ENCODE measurements around the gene PREX1.

The PREX1 gene

GRCh38 chr20:48750376-48750775, 77.4 kb downstream of the PREX1 start:
- DNase-seq (ENCODE audit: low spot score), result no peak

DNA sequence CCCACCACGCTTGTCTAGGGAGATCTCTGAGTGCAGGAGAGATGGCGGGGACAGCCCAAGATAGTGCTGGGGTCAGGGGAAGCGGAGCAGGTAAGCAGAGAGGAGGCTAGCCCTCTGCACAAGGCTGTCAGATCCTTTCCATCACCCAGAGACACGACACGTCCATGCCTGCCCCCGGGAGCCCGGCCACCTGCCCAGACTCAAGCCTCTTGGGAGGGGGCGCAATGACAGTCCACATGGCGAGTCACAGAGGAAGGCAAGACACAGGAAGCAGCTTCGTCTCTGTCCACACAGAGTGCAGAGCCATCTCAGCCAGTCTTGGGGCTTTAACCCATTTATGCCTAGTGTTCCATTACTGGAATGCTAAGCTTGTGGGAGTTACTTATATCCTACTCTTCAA, 78.4 kb downstream of the PREX1 start:
- DNase-seq (ENCODE audit: low spot score), result no peak

GRCh38 chr20:48748556-48748955, 79.2 kb downstream of the PREX1 start:
- no peak for DNase-seq (ENCODE audit: low spot score)

GRCh38 chr20:48747840-48748414, 79.9 kb downstream of the PREX1 start:
- no peak for DNase-seq (ENCODE audit: low spot score)

- DNase-seq (ENCODE audit: low spot score), result no peak
Measured at GRCh38 chr20:48745330-48745729, 82.5 kb downstream of the PREX1 start.

GRCh38 chr20:48744515-48744914, 83.3 kb downstream of the PREX1 start:
- no peak for DNase-seq (ENCODE audit: low spot score)

- no peak for DNase-seq (ENCODE audit: low spot score)
Measured at GRCh38 chr20:48743807-48744206, 84.0 kb downstream of the PREX1 start.

DNA sequence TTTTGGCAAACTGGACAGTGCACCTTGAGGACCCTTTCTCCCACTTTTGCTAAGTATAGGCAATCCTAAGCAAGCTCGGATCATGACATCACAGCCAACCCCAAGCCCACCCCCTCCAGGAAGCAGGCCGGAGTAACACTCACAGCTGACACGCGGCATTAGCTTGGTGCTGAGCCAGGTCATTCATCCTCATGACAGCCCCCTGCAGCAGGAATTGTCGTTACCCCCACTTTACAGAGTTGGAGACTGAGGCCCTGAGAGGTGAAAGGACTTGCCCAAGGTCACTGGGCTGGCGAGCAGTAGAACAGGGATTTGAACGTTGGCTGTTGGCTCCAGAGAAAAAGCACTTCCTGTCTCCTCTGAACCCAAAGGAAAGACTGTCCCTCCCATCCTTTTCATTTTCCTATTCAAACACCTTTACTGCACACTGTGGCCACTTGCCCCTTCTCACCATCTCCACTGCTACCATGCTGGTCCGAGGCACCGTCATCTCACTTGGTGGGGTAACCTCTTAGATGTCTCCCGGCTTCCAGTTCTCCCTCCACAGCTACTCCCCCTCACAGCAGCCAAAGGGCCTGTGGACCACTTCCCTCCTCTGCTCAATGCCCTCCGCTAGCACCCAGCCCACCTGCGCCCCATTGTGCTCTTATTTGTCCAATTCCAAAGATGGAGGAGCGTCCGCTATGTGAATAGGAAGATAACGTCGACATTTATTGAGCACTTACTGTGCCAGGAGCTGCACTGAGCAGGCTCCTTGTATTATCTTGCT, 84.7 kb downstream of the PREX1 start:
- no peak for DNase-seq (ENCODE audit: low spot score)

DNA sequence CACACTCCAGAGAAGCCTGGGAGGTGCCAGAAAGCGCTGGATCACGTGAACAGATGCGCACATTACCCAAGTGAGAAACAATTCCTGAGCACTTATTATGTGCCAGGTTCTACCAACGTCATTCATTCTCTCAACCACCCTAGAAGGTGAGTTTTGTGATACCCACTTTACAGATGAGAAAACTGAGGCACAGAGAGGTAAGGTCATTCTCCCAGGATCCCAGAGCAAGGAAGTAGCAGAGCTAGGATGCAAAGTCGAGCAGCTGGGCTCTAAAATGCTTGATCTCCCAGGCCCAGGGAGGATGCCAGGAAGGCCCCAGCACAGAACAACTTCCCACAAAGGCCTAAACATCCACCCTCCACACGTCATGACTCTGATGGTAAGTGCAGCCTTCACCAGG, 85.6 kb downstream of the PREX1 start:
- DNase-seq (ENCODE audit: low spot score), result no peak

DNA sequence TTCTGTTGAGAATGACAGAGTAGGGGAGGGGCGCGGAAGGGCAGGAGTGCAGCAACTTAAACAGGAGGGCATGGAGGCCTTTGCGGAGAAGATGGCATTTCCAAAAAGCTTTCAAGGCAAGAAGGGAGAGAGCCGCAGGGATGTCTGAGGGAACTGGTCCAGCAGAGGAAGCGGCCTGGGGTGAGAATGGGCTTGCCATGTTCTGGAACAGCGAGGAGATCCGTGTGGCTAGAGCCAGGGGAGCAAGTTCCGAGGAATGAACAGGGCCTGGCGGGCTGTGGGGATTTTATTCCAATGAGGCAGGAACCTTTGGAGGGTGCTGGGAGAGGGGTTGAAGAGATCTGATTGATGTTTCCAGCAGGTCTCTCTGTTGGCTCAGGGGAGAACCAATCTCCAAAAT, 86.1 kb downstream of the PREX1 start:
- DNase-seq (ENCODE audit: low spot score), result no peak

DNA sequence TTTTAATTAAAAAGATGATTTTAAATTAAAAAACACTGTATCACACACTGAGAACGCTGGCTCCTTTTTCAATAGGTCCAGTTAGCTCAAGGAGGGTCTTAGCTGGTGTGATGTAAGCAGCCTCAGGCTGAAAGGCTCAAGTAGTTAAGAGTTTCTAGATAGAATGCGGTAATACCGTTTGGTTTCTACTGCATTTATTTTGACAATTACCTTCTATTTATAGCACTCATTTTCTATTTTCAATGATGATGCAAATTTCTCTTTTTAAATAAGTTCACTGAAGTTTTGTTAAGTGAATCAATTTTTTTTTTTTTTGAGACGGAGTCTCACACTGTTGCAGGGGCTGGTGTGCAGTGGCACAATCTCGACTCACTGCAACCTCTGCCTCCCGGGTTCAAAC, 87.1 kb downstream of the PREX1 start:
- no peak for DNase-seq (ENCODE audit: low spot score)

GRCh38 chr20:48740292-48740649, 87.5 kb downstream of the PREX1 start:
- DNase-seq (ENCODE audit: low spot score), result no peak

DNA sequence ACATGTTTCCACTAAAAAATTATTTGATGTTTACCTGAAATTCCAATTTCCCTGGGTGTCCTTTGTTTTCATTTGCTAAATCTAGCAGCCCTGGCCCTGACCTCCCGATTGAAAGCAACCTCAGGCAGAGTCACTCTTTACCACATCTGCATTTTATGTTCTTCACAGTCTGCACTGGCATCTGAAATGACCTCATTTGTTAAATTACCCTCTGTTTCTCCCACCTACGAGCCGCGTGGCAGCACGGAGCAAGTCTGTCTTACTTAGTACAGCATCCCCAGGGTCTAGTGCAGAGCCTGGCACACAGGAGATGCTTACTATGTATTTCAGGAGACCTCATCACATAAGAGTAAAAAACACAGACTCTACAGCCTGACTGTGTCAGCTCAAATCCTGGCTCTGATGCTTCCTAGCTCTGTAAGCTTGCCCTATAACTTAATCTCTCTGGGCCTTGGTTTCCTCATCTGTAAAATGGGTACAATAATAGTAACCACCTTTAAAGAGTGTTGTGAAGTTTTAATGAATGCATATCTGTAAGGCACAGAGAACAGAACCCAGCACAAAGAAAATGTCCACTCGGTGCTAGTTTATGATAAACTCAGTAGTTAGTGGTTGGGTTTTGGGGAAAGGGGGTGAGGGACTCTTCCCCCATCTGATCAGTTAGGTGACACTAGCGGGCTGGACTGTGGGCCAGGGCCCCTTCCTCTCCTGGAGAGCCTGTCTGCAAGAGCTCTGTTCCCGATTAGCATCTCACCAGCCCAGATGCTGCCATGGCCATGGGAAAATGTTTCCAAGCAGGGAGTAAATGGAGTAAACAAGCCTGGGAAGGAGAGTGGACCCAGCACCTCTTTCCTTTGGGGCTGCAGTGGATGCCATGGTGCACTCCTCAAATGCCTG, 88.2 kb downstream of the PREX1 start:
- no peak for DNase-seq (ENCODE audit: low spot score)

DNA sequence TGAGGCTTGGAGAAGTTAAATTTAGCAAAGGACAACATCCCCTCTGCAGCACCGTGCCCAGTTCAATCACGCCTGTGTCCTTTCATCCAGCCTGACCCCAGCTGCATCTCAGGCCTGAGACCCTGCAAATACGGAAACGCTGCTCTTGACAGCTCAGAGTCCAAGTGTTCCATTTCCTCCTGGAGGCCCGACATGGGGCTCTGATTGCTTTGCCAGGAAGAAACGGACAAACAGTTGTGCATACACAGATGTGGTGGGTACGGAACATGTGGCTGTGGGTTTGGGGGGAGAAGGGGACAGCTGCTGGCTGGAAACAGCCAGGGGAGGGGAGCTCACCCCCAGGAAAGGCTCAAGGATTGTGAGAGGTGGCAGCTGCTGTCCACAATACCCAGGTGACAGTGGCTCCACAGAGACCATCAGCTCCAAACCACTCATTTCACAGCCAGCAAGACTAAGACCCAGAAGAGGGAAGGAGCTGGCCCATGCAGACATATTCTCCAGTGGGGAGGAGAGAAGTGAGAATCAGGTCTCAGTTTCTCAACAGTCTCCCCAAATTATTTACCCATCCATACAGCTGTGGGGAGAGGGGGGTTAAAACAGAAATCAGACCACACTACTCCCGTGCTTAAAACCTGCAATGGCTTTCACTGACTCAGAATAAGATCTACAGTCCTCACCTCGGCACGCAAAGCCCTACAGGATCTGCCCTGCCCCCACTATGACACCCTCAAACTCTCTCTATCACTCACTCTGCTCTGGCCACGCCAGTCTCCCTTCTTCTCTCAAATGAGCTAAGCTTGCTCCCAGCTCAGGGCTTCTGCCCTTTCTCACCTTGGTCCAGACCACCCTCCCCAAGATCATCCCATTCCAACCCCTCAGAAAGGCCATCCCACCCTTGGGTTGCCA, 89.1 kb downstream of the PREX1 start:
- no peak for DNase-seq (ENCODE audit: low spot score)

DNA sequence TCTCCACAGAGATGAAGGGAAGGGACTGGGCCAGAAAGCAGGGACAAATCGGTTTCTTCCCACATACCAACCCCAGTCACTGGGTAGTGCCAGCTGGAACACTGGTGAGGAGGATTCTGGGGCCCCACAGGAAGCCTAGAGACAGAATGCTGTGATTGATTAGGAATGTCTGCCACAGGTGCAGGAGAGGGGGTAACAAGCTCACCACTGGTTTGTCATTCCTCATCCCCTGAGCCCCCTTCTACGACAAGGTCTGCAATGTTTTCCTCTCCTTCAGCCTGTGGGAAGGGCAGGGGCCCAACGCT, 89.8 kb downstream of the PREX1 start:
- no peak for DNase-seq (ENCODE audit: low spot score)

DNA sequence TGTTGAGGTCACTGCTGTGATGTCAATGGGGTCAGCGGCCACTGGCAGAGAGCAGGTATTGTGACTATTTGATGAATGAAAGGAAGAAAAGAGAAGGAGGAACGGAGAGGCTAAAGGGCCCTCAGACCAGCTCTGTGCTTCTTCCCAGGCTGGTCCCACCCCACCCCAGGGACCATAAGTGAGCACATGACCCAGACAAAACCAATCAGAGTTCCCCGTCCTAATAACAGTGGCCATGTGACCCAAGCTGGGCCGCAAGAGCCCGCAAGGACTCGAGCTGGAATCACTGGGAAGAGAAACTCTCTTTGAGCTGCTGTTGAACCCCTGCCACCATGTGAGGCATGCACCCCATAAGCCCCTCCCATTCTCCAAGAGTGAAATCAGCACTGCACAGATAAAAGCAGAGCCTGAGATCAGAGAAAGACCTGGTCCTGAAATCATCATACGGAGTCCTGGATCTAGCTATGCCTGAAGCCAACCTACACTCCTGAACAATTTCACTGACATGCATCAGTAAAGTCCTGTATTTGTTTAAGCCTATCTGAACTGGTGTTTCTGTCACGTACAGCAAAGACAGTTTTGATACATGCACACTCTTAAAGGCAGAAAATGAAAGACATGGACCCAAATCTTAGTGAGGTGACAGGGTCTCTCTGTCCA, 90.2 kb downstream of the PREX1 start:
- no peak for DNase-seq (ENCODE audit: low spot score)

DNA sequence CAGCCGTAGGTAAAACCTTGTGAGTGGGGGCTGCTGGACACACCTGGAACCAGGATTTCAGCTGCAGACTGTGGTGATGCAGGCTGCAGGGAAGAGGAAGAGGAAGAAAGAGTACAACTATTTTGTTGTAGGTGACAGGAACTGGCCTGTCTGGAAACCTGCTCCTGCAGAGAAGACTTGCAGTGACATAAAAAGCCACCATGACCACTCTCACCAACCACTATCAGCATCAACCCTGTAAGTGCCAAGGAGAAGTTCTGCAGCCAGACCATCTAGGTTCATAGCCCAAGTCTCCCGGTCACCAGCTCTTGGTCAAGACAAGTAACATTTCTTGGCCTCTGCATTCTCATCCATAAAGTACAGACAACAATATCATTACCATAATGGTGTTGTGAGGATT, 91.2 kb downstream of the PREX1 start:
- no peak for DNase-seq (ENCODE audit: low spot score)

- DNase-seq (ENCODE audit: low spot score), result no peak
Measured at GRCh38 chr20:48736231-48736630, 91.6 kb downstream of the PREX1 start.

DNA sequence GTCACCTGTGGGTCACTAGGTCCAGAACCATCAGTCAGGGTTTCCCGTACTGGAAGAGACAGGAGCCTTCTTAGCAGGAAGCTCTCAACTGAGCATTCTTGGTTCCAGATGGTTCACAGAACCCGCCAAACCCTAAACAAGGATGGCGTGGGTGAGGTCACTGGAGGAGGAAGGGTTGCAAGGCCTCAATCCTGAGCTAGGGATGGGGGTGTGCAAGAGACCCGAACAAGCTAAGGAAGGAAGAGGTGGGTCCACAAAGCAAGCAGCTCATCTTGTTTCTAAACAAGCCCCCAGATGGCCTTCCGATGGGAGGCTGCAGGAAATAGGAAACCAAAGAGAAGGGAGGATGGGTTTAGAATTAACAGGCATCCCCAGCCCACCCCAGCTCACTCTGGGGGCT, 92.7 kb downstream of the PREX1 start:
- DNase-seq (ENCODE audit: low spot score), result no peak

DNA sequence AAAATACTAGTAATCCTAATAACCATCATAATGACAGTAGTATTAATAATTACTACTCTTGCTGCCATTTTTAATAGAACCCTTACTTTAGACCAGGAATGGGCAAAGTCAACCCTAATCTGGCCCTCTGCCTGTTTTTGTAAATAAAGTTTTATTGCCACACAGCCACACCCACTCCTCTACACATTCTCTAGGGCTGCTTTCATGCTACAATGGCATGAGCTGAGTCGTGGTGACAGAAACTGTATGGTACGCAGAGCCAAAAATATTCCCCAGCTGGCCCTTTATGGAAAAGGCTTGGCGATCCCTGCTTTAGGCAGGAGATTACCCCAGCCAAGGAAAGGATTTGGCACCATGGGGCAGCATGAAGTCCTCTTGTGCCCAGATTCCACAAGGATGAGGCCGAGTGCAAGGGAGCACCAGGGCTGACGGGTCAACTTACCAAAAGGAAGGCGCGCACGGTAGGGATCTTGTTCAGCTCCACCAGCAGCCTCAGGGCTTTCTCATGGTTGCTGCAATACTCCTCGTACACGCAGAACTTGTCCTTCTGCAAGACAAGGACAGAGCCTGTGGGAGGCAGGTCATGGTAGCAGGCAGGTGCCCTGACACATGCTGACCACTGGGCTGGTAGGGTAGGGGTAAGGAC, 93.6 kb downstream of the PREX1 start:
- no peak for DNase-seq (ENCODE audit: low spot score)

DNA sequence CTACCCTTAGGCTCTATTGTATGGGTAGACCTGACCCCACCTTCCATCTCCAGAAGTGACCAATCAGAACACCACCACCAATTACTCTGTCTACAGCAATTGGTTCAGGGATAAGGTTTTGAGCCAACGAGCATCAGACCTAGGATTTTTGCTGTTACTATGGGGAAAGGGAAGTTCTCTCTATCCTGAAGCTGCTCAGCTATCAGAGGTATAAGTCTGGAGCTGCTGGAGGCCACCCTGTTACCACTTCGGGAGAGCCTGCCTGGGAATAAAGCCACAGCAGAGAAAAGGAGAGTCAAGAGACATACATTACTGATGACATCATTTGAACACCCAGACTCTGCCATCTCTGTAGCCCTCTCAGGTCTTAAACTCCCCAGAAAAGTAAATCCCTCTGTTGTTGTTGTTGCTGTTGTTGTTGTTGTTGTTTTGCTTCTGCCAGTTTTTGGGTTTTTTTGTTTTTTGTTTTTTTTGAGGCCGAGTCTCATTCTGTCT, 94.5 kb downstream of the PREX1 start:
- DNase-seq (ENCODE audit: low spot score), result peak; percentile 26

Measured in SW480 (cell line).